ENCODE measurements around the gene TCF7.

Gene TCF7

GRCh38 chr5:134129411-134130238 is 15.1 kb downstream of the TCF7 start:
- no peak for DNase-seq (ENCODE audit: low read depth in 2 of 3, low spot score in 2 of 3)

- DNase-seq (ENCODE audit: low read depth in 2 of 3, low spot score in 2 of 3) = no peak
Observed at GRCh38 chr5:134130239-134130945, 15.9 kb downstream of the TCF7 start.

GRCh38 chr5:134131165-134131564 is 16.7 kb downstream of the TCF7 start:
- no peak for DNase-seq (ENCODE audit: low read depth in 2 of 3, low spot score in 2 of 3)

GRCh38 chr5:134131578-134132350 is 17.3 kb downstream of the TCF7 start:
- DNase-seq (ENCODE audit: low read depth in 2 of 3, low spot score in 2 of 3) = no peak

GRCh38 chr5:134132372-134133187 is 18.1 kb downstream of the TCF7 start:
- peak in 1 of 3 experiments; percentile 71 for DNase-seq (ENCODE audit: low read depth in 2 of 3, low spot score in 2 of 3)

GRCh38 chr5:134133188-134133994 is 18.9 kb downstream of the TCF7 start:
- no peak for DNase-seq (ENCODE audit: low read depth in 2 of 3, low spot score in 2 of 3)

GRCh38 chr5:134133995-134134541 is 19.6 kb downstream of the TCF7 start:
- no peak for DNase-seq (ENCODE audit: low read depth in 2 of 3, low spot score in 2 of 3)

GRCh38 chr5:134135091-134135655 is 20.7 kb downstream of the TCF7 start:
- DNase-seq (ENCODE audit: low read depth in 2 of 3, low spot score in 2 of 3) = no peak

GRCh38 chr5:134136221-134136631 is 21.7 kb downstream of the TCF7 start:
- no peak for DNase-seq (ENCODE audit: low read depth in 2 of 3, low spot score in 2 of 3)

GRCh38 chr5:134136771-134137170 is 22.3 kb downstream of the TCF7 start:
- no peak for DNase-seq (ENCODE audit: low read depth in 2 of 3, low spot score in 2 of 3)

- DNase-seq (ENCODE audit: low read depth in 2 of 3, low spot score in 2 of 3) = peak in 1 of 3 experiments; percentile 56
Observed at GRCh38 chr5:134138416-134139376, 24.2 kb downstream of the TCF7 start.

GRCh38 chr5:134139377-134139851 is 24.9 kb downstream of the TCF7 start:
- DNase-seq (ENCODE audit: low read depth in 2 of 3, low spot score in 2 of 3) = no peak

GRCh38 chr5:134139891-134140469 is 25.5 kb downstream of the TCF7 start:
- no peak for DNase-seq (ENCODE audit: low read depth in 2 of 3, low spot score in 2 of 3)

GRCh38 chr5:134140530-134141201 is 26.2 kb downstream of the TCF7 start:
- no peak for DNase-seq (ENCODE audit: low read depth in 2 of 3, low spot score in 2 of 3)

GRCh38 chr5:134141331-134142050 is 27.0 kb downstream of the TCF7 start:
- no peak for DNase-seq (ENCODE audit: low read depth in 2 of 3, low spot score in 2 of 3)

- DNase-seq (ENCODE audit: low read depth in 2 of 3, low spot score in 2 of 3) = no peak
Observed at GRCh38 chr5:134142052-134142451, 27.6 kb downstream of the TCF7 start.

Data from activated CD8-positive, alpha-beta memory T cell treated with anti-CD3 and anti-CD28 coated beads for 48 hours (primary cell).